Forelimb muscle (tissue), 1 donor: Measurements from ENCODE around the gene CCDC85C. TPM values are rescaled to one million over a fixed set of nuclear protein-coding genes. Genes with fewer than 3 reads are reported as not detected.

Experiments
- DNase-seq: peaks from one replicate; pipeline ENCODE4 v3.0.0-alpha.2; 2013; ENCODE audit warnings: low read depth
- polyA plus RNA-seq: library from polyadenylated mRNA; unstranded; fragments of 120-200 nt; gene quantifications from one replicate; pipeline ENCODE4 v1.2.1, GENCODE V29; 2013; ENCODE audit not compliant: insufficient read length

The CCDC85C gene
- polyA plus RNA-seq, 1 donor = 3.9 TPM

DNA sequence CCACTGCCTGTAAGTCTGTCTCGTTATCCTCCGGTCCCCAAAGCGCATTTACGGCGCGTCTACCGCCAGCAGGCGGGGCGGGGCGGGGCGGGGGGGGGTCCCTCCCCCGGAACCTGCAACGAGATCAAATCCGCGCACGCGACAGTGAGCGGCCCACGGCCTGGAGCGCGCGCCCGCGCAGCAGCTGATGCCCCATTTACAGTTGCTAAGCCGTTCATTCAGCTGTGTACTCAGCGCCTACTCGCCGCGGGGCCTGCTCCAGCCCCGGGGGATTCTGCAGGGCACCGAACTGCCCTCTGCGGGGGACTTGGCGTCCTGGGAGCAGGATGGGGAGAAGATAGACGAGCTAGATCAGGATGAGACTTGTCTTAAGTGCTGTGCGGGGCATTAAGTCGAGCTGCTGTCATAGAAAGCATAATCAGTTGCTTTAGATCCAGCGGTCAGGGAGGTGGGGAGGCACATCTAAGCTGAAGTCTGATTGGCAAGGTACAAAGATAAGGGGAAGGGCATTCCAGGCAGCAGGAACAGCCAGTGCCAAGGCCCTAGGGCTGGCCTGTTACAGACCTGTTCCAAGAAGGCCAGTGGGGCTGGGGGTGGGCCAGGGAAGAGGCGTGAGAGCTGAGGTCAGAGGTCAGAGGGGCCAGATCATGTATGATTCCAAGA is 1.4 kb upstream of the CCDC85C start:
- DNase-seq = no peak

DNA sequence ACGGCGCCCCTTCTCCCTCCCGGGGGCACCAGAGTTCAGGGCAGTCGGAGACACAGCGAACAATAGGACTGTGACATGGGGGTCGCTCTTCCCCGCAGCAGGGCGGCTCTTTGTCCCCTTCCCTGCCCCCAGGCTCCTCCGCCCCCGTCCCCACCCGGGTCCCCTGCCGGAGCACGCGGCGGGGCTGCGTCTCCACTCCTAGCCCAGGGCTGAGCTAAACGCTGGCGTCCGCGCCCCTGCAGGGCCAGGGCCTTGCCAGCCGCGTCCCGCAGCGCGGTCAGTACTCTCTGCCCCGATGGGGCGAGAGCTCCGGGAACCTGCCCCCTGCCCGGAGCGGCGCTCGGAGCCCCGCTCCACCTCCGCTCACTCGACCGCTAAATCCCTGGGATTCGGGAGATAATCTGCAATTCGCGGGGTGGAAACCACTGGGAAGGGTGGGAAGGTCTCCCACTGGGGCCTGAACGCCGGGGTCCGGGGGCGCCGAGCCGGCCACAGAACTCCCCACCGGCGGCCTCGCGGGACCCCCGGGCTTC is 825 bp upstream of the CCDC85C start:
- no peak for DNase-seq

DNA sequence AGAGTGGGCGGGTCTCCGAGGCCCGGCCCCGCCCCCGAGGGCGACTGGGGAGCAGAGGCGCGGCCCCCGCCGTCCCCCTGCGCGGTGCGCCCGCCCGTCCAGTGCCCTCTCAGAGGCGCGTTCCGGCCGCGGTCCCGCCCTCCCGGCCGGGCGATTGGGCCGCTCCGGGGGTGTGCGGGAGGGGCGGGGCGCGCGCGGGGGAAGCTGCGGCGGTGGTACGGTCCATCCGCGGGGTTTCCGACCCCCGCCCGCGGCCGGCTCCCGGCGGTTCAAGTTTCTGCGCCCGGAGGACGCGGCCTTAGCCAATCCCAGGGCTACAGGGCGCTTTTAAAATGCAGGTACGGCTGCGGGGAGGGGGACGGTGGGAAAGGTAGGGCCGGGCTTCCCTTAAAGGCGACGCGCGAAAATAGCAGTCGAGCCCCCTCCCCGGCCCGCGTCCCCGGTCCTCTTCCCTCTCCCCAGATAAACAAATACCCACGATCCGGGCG is 315 bp upstream of the CCDC85C start:
- DNase-seq = peak; percentile 72

DNA sequence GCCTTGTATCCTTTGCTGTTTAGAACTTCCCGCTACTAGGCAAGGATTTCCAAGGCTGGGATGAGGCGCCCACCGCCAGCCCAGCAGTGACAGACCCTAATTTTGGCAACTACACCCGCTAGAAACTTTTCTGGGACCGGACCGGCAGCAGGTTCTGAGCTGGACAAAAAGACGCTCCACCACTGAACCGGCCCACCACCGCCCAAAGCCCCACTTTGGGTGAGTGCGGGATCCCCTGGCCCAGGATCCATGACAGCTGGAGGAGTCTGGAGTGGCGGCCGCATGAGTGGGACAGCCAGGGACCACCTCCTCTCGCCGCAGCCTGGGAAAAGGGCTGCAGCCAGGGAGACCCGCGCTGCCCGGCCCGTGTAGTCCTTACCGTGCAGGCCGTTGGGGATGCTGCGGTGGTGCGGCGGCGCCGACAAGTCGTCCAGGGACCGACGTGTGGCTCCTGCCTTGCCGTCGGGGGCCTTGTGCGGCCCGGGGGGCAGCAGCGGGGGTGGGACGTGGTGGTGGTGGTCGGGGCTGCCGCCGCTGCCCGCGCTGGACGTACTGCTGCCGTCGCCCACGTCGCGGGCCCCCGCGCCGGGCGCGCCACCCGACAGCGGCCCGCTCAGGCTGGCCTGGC is 1.1 kb downstream of the CCDC85C start:
- no peak for DNase-seq

DNA sequence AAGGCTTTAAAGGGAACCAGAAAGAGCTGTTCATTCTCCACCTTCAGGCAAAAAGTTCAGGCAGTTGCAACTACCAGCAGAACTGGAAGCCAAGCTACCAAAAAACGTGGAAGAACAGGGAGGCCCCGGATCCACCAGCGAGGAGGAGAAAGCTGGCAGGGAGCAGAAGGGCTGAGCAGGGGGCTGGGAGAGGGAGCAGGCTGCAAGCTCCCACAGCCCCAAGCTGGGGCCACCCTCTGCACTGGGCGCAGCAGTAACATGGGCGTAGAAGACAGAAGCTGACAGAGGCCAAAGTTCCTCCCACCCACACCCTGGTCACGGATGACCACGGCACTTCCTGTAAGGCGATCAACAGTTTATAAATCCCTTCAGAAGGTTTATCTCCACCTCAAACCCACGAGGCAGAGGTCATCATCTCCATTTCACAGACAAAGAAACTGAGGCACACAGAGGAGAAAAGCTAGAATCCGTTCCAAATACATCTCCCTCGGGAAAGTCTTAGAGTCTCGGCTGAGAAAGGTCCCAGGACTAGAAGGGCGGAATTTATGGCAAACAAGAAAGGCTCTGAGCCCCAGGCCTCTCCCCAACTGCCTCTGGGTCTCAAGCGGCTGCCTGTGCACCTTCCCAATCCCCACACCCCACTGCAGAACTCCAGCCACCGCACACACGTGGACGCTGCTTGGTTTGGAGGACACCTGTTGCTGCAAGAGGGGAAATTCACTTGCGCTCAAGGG is 1.8 kb downstream of the CCDC85C start:
- DNase-seq = no peak

DNA sequence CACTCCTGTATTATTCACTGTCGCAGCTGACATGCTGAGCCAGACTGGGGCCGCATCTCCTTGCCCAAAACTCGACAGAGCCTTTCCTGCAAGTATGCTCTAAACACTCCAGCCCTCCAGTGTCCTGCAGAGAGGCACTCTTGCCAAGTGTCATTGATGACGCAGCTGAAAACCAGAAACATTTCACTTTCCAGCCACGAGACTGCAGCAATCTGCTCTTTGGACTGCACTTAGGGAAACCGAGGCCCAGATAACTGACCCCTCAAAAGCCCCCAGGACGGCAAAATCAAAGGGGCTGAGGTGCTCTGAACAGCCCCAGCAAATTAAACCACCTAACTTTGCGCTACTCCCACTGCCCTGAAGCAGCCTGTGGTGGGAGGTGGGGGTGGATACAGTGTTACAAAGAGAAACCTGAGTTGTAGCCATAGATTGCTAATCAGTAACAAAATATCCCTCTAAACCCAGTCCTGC is 2.6 kb downstream of the CCDC85C start:
- no peak for DNase-seq

DNA sequence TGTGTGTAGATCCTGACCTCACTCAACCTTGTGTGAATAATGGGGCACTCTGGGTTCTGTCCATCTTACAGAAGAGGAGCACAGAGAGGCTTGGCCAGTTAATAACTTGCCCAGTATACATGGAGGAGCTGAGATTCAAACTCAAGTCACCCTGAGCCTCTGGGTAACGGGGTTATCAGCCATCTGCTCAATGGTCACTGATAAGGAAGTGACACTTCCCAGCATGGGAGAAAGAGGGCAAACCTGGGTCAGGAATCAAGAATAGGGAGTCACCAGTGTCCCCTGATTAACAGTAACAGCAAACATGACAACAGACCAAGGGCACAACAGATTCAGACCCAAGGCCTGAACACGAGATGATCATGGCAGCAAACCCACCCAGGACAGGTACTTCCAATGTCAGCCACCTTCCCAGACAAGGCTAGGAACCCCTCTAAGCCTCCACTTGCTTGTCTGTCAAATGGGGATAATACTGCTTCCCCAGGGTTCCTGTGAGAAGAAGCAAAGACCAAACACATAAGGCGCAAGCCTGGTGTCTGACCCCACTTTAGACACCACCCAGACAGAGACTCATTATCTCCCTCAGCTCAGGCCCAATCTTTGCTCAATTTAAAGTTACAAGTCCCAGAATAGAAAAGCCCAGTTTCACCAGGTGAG is 3.6 kb downstream of the CCDC85C start:
- DNase-seq = no peak

DNA sequence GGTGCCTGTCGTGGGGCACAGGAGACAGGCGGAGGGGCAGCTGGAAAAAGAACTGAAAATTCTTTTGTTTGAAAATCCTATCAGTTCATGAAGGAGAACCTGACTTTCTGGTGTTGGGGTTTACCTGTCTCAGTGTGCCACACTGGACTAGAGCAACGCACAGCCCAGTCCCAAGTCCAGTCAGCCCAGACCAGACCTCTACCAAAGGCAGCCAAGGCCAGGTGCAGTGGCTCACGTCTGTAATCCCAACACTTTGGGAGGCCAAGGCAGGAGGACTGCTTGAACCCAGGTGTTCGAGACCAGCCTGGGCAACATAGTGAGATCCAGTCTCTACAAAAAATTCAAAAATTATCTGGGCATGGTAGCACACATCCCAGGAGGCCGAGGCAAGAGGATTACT is 4.6 kb downstream of the CCDC85C start:
- no peak for DNase-seq

DNA sequence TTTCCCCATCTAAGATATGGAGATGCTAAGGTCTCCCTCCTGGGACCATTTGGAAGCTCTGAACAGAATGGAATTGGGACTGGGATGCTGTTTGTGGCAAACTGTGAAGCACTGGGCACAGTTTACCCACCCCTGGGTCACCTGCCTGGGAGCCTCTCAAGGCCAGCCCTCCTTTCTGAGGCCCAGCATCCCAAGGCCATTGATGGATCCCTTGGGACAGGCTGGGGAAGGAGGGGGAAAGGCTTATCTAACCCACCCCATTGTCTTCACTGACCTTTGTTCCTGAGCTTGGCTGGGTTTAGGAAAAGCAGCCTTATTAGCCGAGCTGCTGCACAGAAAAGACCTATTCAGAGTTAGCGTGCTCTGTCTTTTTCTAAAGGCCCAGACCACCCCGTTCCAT is 5.2 kb downstream of the CCDC85C start:
- DNase-seq = no peak

DNA sequence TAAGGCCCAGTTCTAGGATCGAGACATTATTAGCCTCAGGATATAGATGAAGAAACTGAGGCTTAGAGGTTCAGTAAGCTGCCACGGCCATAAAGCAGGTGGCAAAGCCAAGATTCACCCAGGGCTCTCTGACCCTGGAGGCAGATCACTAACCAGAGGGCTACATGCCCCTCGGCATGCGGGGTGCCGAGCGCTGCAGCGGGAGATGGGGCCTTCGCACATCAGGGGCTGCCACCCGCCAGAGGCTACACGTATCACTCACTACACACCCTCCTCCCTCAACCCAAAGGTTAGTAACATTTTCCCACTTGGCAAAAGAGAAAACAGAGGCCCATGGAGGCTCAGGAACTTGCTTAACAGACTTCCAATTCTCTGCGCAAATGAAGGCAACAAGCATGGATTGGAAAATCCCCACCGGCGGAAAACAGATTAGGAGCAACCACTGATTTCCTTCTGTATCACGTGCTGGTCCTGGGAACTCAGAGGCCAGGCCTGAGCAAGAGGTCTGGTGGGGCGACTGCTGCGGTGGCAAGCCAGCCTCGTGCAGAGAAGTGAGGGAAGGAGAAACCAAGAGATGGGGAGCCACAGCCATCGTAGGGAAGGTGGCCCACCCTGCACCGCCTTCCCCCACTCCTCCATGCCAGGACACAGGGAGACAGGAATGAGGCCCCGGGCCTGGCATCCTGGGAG is 6.0 kb downstream of the CCDC85C start:
- DNase-seq = no peak

DNA sequence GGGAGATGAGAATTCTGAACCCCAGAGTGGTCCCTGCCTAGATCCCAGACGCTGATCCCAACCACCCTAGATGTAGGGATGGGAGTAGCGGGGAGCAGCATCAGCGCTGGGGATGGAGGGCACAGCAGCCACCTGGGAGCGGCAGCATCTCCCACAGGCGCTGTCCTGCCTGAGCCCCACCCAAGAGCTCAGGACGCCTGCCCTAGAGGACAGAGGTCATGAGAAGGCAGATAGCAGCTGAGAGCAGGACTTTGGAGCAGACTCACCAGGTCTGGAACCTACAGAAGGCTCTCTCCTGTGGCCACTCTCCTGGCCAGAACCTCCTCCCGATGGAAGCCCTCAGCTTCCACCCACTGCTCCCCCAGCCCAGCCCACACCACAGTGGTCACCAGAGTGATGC is 7.2 kb downstream of the CCDC85C start:
- DNase-seq = no peak

DNA sequence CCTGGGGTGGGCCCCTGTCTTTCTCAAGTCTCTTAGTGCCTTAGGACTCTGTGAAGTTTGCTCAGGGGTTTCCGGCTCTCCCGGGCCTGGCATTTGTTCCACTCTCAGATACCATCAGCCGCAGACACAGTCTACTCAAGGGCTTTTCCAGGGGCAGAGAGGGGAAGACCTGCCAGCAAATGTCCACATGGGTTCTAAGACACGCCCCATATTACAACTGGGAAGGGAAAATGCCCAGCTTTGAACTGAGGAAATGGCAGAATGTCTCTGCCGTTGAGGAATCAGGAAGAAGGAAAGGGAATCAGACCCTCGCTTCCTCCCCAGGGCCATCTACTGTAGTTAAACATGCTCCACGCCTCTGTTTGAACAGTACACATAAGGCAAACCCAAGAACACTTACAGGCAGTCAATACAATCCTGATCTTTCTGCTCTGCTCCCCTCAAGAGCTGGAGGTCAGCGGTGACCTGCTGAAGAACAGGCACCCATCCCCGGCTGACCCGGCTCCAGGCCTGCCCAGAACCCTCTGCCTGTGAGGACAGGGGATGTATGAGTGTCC is 7.9 kb downstream of the CCDC85C start:
- DNase-seq = no peak

DNA sequence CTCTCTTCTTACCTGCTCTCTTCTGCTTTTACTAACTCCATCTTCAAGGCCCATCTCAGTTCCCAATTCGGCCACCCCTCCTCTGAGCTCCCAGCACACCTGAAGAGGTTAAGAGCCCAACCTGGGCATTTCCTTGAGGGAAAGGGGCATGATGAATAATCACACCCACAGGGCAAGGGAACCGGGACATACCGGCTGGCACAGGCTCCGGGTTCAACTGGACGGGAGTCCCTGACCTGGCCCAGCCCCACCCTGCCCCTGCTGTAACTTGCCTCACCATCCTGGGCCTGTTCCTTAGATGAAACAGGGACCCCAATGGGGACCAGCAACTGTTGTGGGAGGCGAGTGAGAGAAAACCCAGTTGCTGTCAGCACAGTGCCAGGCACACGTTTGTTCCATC is 8.5 kb downstream of the CCDC85C start:
- DNase-seq = no peak

DNA sequence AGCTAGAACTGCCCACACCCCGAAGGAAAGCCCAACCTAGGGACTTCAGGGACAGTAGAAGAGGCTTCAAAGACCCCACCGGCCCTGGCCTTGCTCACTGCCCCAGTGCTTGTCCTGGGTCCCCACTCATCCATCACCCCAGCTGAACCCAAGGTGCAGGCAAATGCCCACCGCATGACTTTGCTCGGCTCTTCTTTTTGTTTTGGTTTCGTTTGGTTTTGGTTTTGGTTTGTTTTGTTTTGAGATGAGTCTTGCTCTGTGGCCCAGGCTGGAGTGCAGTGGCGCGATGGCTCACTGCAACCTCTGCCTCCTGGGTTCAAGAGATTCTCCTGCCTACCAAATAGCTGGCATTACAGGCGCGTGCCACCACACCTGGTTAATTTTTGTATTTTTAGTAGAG is 9.0 kb downstream of the CCDC85C start:
- DNase-seq = no peak

DNA sequence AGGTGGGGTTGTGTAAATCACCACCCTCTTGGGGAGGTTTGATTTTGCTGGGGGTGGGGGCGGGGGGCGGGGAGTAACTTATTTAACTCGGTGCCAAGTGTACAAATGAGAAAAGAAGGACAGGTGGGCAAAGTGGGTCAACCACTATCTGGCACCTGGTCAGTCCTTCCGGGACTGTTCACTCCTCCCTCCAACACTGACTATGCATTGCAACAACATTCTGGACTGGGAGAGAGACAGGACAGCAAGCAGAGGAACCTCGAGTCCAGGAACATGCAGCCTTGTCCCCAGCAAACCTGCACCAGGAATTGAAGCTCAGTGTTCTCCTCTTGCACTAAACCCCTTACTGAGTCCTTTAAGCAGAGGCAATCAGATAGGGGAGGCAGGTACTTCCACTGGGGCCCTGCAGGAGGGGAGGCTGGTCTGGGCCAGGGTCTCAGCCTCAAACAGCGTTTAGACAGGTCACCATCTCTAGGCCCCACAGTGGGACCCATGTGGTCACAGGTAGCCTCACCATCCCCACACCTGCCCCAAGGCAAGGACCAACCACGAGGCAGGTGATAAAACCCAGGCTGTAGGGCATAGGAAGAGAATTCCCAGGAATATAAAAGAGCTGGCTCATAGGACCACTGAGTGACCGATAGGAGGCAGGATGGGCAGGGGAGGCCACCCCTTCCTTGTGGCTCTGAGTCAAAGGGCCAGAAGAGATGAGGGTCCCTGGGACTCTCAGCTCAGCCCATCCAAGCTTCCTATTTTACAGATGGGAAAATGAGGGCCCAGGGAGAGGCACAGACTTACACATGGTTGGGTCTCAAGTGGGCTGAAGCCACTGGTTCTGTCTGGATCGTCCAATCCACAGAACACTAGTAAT is 9.8 kb downstream of the CCDC85C start:
- no peak for DNase-seq

DNA sequence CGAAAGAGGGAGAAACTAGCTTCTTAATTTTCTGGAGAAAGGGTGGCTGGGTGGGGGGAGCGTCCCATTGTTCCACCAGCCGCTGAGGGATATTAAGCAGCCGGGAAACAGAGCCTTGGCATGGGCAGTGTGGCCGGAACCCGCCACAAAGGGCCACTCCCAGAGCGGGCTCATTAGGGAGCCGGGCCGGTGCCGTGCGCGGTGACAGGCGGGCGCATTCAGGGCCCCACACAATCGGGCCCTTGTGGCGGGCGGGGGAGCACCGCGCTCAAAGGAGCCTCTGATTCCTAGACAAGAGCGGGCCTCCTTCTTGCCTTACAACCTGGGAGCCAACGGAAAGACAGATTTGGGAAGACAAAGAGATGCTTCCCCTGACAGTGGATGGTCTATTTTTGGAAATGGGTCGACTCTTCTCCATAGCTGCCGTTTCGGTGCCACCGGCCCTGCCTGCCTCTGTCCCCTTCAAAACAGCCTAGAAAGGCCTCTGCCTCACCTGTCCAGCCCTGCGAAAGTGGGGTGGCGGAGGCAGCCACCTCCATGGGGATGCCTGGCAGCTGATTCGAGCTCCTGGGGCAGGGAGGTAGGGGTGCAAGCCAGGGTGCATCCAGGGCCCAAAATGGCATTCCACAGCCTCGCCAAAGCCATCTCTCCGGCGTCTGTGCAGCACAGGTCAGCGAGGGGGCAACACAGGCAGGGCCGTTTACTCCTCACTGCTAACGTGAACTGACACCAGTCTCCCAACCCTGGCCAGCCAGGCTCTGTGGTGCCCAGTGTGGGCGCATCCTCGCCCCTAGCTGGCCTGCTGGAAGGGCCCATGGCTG is 10.9 kb downstream of the CCDC85C start:
- no peak for DNase-seq

DNA sequence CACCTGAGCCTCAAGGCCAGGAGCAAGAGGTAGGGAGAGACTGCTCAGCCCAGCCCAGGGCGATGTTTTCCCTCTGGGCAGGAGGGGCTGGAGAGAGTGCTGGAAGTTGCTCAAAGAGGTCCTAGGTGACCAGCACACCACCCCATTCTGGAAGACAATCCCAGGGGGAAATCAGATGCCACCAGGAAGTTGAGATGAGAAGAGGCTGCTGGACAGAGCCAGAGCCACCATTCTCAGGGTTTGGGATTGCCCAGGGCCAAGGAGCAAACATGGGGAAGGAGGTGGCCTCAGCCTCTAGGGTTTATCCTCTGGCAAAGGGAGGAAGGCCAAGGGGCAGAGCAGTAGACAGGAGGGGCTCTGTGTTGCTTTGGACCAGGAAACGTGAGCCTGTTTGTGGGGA is 11.6 kb downstream of the CCDC85C start:
- DNase-seq = no peak

DNA sequence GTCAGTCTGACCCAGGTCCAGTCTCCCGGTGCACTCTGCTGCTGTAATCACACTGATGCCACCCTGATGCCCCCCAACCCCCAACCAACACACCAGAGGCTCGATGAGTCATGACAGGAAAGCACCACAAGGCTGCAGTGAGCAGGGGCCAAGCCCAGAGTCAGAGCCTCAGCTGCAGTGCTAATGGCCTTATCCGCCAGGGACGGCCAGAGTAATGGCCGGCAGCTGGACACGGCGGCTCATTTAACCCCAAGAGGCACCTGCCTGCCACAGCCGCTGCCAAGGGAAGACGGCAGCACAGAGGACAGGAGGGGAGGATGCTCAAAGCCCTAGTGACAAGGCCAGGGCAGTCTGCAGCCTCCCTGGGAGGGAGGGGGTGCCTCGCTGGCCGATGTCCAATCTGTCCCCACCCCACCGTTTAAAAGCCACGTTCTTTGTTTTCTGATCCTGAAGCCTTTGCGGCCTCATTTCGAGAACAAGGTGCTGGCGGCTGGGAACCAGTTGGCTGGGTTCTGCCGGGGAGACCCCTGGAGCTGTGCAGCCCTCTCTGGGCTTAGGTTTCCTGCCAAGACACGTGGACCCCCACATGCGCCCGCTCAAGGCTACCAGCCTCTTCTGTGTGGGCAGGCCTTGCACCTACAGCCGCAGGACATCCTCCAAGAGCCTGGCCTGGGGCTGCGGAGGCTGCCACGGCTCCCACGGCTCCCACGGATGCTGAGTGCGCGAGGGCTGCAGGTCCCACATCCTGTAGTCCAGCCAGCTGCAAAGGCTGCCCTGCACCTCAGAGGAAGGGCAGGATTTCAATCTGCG is 13.1 kb downstream of the CCDC85C start:
- DNase-seq = no peak
